ENCODE results near the gene EVI2A.
"Not testable (repeated sequence)": the region's sequence is repeated elsewhere in the genome, so short reads cannot be mapped to it uniquely, and the experiment has no call there.

EVI2A gene

GRCh38 chr17:31312223-31312622 is 9.2 kb downstream of the EVI2A start:
- not testable (repeated sequence) for DNase-seq

GRCh38 chr17:31311526-31311925 is 9.9 kb downstream of the EVI2A start:
- no peak for DNase-seq

GRCh38 chr17:31310886-31311285 is 10.5 kb downstream of the EVI2A start:
- no peak for DNase-seq

- DNase-seq: no peak
Measured at GRCh38 chr17:31310260-31310659, 11.2 kb downstream of the EVI2A start.

GRCh38 chr17:31309556-31309955 is 11.9 kb downstream of the EVI2A start:
- DNase-seq: no peak

GRCh38 chr17:31308372-31309334 is 12.8 kb downstream of the EVI2A start:
- no peak for DNase-seq

GRCh38 chr17:31307640-31308039 is 13.8 kb downstream of the EVI2A start:
- no peak for DNase-seq

- no peak for DNase-seq
Measured at GRCh38 chr17:31299624-31300023, 21.8 kb downstream of the EVI2A start.

GRCh38 chr17:31297090-31297489 is 24.3 kb downstream of the EVI2A start, which contains the start of gene OMG:
Gene OMG, minus strand, starts transcription at chr17:31297239. Its CDS starts 908 bp downstream, at chr17:31296331.
- DNase-seq: no peak

- DNase-seq: no peak
Measured at GRCh38 chr17:31296142-31296541, 25.3 kb downstream of the EVI2A start.

GRCh38 chr17:31295489-31295871 is 25.9 kb downstream of the EVI2A start:
- no peak for DNase-seq

GRCh38 chr17:31294820-31295488 is 26.5 kb downstream of the EVI2A start:
- peak; percentile 80 for DNase-seq

GRCh38 chr17:31294231-31294630 is 27.2 kb downstream of the EVI2A start:
- no peak for DNase-seq

GRCh38 chr17:31293581-31293980 is 27.8 kb downstream of the EVI2A start:
- DNase-seq: peak; percentile 57

- peak; percentile 62 for DNase-seq
Measured at GRCh38 chr17:31291820-31292219, 29.6 kb downstream of the EVI2A start.

- no peak for DNase-seq
Measured at GRCh38 chr17:31289790-31290189, 31.6 kb downstream of the EVI2A start.

- not testable (repeated sequence) for DNase-seq
Measured at GRCh38 chr17:31287932-31288331, 33.5 kb downstream of the EVI2A start.

GRCh38 chr17:31286587-31286986 is 34.8 kb downstream of the EVI2A start:
- DNase-seq: no peak

- no peak for DNase-seq
Measured at GRCh38 chr17:31283841-31284240, 37.6 kb downstream of the EVI2A start.

- no peak for DNase-seq
Measured at GRCh38 chr17:31281061-31281460, 40.4 kb downstream of the EVI2A start.

GRCh38 chr17:31279401-31279800 is 42.0 kb downstream of the EVI2A start:
- no peak for DNase-seq

- DNase-seq: no peak
Measured at GRCh38 chr17:31275116-31275515, 46.3 kb downstream of the EVI2A start.

GRCh38 chr17:31274252-31274651 is 47.2 kb downstream of the EVI2A start:
- DNase-seq: peak; percentile 55

- no peak for DNase-seq
Measured at GRCh38 chr17:31273516-31273915, 47.9 kb downstream of the EVI2A start.

Measured in fibroblast of skin of abdomen (primary cell).